ENCODE data around the gene USP4.

- TF ChIP-seq, protein P1, sequence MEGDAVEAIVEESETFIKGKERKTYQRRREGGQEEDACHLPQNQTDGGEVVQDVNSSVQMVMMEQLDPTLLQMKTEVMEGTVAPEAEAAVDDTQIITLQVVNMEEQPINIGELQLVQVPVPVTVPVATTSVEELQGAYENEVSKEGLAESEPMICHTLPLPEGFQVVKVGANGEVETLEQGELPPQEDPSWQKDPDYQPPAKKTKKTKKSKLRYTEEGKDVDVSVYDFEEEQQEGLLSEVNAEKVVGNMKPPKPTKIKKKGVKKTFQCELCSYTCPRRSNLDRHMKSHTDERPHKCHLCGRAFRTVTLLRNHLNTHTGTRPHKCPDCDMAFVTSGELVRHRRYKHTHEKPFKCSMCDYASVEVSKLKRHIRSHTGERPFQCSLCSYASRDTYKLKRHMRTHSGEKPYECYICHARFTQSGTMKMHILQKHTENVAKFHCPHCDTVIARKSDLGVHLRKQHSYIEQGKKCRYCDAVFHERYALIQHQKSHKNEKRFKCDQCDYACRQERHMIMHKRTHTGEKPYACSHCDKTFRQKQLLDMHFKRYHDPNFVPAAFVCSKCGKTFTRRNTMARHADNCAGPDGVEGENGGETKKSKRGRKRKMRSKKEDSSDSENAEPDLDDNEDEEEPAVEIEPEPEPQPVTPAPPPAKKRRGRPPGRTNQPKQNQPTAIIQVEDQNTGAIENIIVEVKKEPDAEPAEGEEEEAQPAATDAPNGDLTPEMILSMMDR (IDR thresholded peaks at IDR 0.05; ENCODE audit: low read length): no peak
- no peak for TF ChIP-seq EZH2 (IDR thresholded peaks at IDR 0.05; ENCODE audit: borderline replicate concordance, low read length)
These were observed 39.3 kb downstream of the USP4 start for GRCh38 chr3:49300595-49300994.
